GM19397 (cell line): ENCODE results near the gene PAX9.

Source experiments
- ATAC-seq: cut with Tn5 transposase; IDR thresholded peaks from one replicate; pipeline ENCODE4 v1.9.1; 2021; ENCODE audit warnings: mild to moderate bottlenecking, moderate library complexity; ENCODE audit not compliant: unreplicated experiment

PAX9 gene

DNA sequence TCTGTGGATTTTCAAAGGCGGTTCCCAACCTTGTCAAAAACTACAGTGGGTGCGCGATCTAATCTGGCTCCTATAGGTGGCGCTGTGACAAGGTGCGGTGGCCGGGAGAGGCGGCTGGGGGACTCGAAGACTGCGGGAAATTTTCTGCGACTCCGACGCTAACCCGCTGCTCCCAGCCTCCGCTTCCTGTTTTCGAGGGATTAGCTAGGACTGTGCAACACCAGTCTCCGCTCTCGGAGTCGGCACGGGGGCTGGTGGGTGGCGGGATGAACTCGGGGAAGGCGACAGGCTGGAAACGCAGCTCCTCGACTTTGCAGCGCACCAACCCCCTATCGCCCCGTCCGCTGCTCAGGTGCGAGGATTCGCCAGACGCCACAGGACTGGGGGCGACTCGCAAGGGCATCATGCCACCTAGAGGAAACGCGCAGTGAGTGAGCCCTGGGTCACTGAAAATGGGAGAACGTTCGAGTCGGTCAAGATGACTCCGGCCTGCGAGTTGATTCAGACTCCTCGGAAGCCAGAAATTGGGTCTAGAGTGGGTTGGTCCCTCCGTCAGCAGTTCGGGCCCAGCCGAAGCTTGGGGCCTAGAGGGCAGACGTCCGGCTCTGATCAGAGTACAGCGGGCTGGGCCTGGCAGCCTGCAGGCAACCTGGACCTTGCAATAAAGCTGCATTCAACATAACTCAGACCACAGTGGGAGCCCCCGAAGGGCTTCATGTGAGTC is 5.5 kb upstream of the PAX9 start:
- peak; percentile 44 for ATAC-seq

GRCh38 chr14:36656687-36657398 is 4.8 kb upstream of the PAX9 start:
- no peak for ATAC-seq

DNA sequence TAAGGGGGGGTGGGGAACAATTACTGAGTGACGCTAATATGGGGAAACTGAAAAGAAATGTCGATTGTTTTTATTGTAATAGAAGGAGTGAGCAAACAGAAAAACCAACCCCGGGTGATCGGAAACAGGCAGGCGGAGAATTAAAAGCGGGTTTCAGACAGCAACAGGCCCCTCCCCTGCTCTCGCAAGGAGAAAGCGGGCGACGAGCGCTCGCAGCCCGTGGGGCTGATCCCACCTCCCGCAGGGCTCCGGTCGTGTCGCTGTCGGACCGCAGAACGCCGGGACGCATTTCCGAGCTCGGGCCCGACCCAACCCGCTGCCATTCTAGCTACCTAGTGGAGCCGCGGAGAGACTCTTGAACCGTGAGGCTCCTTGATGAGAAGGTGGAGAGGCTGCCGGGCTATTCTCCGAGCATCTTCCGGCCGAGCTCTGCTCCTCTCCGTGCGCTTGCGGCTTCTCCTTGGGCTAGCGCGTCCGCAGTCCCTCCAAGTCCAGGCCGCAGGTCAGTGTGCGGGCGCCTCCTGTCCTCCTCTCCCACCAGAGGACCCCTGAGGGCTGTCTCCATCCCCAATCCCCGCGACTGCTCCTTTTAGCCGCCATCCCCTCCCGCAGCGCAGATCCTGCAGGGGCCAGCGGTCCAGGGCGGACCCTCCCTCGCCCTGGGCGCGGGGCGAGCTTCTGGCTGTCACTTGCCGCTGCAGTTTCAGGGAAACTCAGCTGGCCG is 4.1 kb upstream of the PAX9 start:
- ATAC-seq: no peak

GRCh38 chr14:36658123-36659009 is 3.3 kb upstream of the PAX9 start:
- ATAC-seq: no peak

GRCh38 chr14:36659010-36659821 is 2.4 kb upstream of the PAX9 start:
- ATAC-seq: no peak

DNA sequence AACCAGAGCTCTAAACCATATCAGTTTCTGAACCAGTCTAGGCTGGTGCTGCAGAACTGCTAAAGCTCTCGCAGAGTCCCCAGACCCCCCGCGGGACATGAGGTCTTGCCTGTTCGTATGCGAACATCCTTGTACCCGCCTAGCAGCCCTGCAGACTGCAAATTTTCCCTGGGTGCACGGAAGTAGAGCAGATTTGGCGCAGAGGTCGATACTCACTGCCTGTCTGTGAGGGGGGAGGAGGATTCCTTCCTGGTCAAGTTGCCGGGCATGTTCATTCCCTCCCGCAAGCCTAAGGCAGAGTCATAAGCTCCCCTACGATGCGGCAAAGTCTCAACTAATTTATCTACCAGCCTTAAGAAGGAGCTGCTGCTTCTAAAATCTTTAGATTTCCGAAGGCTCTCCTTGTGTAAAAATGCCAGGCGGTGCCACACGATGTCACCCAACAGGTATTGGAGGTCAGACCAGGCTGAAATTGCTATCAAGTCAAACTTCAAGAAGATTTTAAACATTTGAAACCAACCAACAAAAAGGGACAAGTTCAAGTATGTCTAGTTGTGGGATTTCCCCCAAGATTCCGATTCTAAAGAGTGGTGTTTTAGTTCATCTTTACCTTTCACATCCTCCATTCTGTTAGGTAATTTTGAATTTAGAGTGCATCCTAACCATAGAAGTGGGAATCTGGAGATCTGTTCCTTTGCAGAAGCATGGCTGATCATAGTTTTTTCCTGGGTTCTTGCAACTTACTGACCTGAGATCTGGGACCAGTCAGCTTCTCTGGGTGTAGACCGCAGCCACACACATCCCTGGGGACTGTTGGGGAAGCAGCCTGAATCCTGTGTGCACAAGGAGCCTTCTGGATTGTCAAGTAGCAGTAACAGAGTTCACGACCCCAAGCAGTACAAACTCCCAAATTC is 1.6 kb upstream of the PAX9 start:
- ATAC-seq: no peak

DNA sequence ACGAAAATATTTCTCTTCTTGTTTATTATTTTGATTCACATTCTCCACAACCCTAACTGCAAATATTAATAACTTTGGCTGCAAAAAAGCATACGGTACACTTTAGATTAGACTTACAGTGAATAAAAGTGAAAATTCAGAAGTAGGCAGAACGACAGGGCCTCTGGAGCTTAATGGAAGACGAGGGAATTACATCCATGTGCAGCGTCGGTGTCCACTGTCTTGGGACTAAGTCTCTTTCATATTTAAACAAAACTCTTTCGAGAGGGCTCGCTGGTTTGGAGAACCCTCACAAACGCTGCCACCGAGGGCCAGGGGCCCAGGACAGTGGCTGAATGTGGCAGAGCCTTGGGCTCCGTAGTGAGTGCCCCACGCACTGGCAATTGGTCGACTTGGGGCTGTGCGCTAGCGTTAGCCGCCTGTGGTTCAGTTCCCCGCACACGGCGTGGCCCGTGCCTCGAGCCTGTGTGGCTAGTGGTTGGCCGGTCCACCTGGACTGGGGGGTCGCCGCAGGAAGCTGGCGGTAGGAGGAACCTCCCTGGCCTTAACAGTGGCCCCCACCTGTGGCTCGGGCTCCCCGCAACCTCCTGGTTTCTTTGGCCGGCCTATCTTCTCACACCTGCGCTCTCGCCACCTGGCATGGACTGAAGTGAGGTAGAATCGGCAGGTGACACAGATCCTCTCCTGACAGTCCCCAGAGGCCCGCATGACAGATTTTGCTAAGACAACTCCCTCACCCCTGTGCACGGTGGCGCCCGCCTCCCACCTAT is 739 bp upstream of the PAX9 start:
- ATAC-seq: no peak

- ATAC-seq: no peak
Measured at GRCh38 chr14:36662258-36662542, 540 bp downstream of the PAX9 start.

GRCh38 chr14:36662543-36663403 is 1.1 kb downstream of the PAX9 start:
- no peak for ATAC-seq

DNA sequence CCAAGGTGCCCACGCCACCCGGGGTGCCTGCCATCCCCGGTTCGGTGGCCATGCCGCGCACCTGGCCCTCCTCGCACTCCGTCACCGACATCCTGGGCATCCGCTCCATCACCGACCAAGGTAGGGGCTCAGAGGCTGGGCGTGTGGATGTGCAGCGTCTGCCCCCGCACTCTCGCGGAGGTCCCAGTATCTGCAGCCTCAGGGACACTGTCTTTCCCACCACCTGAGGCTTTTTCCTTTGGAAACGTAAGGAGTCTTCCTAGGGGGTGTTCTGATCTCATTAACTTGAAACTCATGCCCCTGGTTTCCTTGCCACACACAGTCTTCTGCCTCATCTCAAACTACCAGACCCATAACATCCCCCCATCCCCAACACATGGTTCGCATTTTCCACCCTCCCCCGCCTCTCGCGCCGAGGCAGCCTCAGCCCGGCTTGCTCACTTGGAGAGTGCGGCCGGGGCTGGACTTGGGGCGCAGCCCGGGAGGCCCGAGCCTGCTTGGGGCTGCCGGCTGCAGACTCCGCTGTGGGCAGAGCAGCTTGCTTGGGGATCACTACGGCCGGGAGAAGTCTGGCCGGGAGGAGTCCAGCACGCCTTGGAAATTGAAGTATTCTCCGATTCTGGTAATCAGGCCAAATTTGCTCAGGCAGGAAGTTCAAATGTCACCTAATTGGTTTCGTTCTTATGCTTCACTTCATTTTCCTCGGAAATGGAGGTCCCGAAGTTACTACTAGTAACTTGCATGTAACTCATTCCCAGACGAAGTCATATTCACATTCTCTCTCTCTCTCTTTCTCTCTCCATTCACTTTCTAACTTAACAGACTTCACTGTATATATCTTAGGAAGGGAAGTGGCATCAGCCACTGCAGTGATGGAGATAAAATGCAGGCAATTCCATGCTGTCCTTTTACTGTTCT is 2.0 kb downstream of the PAX9 start:
- no peak for ATAC-seq

DNA sequence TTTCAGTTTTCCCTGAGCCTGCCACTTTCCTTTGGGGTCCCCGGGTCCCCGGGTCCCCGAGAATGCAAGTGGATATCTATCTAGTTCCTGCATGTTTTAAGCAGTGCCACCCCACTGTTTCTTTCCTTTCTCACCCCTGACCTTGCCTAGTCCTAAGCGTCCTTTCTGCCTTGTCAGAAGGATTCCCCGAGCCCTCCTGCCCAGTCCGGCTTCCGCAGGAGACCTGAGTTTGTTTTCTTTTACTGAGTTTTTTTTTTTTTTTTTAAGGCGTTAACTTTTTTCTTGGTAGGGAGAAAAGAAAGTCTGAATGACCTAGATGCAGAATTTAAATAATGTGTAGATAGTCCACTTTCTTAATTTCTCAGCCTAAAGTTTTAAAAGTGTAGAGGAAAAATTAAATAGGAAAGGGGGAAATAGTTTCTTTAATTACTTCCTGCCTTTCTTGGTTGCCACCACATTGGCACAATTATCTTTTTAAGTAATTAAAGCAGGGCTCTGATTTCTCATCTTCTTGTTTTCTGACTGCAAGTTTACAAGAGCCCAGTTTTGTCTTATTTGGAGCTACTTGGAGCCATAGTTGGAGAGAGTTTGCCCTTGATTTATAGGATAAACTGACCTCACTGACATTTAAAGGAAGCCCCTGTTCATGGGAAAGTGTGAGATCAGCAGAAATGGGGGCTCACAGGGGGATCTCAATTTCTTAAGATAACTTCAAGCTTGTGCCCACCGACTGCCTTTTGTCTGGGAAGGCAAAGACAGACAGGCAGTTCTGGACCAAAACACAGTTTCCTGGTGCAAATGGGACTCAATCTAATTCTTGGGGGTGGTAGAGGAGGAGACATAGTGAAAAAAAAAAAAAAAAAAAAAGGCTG is 2.9 kb downstream of the PAX9 start:
- no peak for ATAC-seq

- no peak for ATAC-seq
Measured at GRCh38 chr14:36665887-36666415, 4.3 kb downstream of the PAX9 start.

DNA sequence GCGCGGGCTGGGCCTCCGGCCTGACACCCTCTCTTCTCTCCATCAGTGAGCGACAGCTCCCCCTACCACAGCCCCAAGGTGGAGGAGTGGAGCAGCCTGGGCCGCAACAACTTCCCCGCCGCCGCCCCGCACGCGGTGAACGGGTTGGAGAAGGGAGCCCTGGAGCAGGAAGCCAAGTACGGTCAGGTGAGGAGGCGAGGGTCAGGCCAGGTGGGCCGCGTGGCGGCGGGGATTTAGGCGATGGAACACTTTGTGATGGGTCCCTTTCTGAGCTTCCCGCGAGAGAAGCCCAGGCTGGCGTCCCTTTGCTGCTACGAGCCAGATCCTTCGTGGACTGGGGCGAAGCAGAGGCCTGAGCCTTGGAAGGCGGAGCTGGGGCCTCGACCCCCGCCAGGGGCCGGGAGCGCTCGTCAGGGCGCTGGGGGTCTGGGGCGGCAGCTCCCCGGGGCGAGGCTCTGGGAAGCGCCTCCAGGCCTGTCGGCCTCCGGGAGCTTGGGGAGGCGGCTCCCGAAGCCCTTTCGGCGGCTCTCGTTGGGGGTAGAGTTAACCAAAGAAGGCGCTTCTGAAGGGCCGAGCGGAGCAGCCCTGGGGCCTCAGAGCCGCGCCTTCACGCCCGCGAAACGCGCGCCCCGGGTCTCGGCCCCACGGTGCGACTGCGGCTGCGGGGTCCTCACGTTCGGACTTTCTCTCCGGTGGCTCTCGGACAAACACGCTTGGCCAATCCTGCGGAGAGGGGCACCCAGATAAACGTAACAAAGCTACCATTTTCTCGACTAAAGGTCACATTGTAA is 5.0 kb downstream of the PAX9 start:
- no peak for ATAC-seq

- no peak for ATAC-seq
Measured at GRCh38 chr14:36667679-36668078, 6.0 kb downstream of the PAX9 start.

- no peak for ATAC-seq
Measured at GRCh38 chr14:36671149-36671548, 9.5 kb downstream of the PAX9 start.
